GM23248 (cell line): ENCODE data around the gene TPD52L2.

Experiments
- EZH2 ChIP-seq: fragments of 200-600 bp; sonication (generic); IDR thresholded peaks from 2 replicates; pipeline ENCODE4 v1.6.1; 2018; ENCODE audit warnings: antibody characterized with exemption, mild to moderate bottlenecking; ENCODE audit not compliant: insufficient read depth, poor library complexity, severe bottlenecking
- EZH2phosphoT487 ChIP-seq: fragments of 200-600 bp; sonication (generic); IDR thresholded peaks from 2 replicates; pipeline ENCODE4 v1.6.1; 2018; ENCODE audit warnings: antibody characterized with exemption, moderate library complexity, mild to moderate bottlenecking, low read depth; ENCODE audit not compliant: insufficient read depth

DNA sequence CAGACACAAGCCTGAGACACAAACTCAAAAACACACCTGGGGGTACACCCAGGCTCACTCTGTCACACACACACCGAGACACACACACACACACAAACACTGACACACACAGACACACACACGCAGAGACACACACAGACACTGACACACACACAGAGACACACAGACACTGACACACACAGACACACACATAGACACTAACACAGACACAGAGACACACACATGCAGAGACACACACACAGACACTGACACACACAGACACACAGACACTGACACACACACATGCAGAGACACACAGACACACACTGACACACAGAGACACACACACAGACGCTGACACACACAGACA is 18.2 kb upstream of the TPD52L2 start:
- TF ChIP-seq EZH2 (no peak), EZH2phosphoT487 (no peak)
